PC-9 (cell line): ENCODE data around the gene FXYD4. TPM values are rescaled to one million over a fixed set of nuclear protein-coding genes. Genes with fewer than 3 reads are reported as not detected.
"Not testable (repeated sequence)": the region's sequence is repeated elsewhere in the genome, so short reads cannot be mapped to it uniquely, and the experiment has no call there.

ENCODE experiments used
- BruUV-seq: library from RNA; stranded (reverse); fragments of 400-500 nt; replicated peaks from 2 replicates; lab custom pipeline; 2021; lab: Mats Ljungman, UMichigan
- CTCF ChIA-PET: fragments of 300-600 bp; sonication (Branson Sonifier 250); formaldehyde crosslinking; loops from one replicate; lab custom pipeline; 2022; ENCODE audit warnings: antibody characterized with exemption; lab: Charles Lee
- POLR2A ChIA-PET: fragments of 300-600 bp; sonication (Branson Sonifier 250); formaldehyde crosslinking; loops from one replicate; lab custom pipeline; 2022; ENCODE audit warnings: antibody characterized with exemption; ENCODE audit not compliant: unreplicated experiment; lab: Charles Lee
- DNase-seq, 2 experiments: peaks; one replicate each; pipeline versions ENCODE4 v3.0.0 to v3.0.0-alpha.2; 2015 to 2022; ENCODE audit warnings: mixed read lengths in 1 of 2
- H2AFZ ChIP-seq: fragments of 200-600 bp; sonication (generic); 2 replicates; pipeline ENCODE4 v1.8.1; 2017; ENCODE audit warnings: antibody characterized with exemption
- H3F3A ChIP-seq: fragments of 200-600 bp; sonication (generic); 2 replicates; pipeline ENCODE4 v1.8.1; 2017; ENCODE audit warnings: antibody characterized with exemption, mild to moderate bottlenecking, low read depth; ENCODE audit not compliant: insufficient read depth
- H3K27ac ChIP-seq: fragments of 200-600 bp; sonication (generic); 2 replicates; pipeline ENCODE4 v1.6.1; 2016; ENCODE audit warnings: mixed run types
- H3K27me3 ChIP-seq: fragments of 200-600 bp; sonication (generic); 2 replicates; pipeline ENCODE4 v1.6.1; 2016; ENCODE audit warnings: low read depth, mixed run types; ENCODE audit not compliant: insufficient read depth
- H3K36me3 ChIP-seq: fragments of 200-600 bp; sonication (generic); 2 replicates; pipeline ENCODE4 v1.6.1; 2016; ENCODE audit warnings: low read depth, mixed run types
- H3K4me1 ChIP-seq: fragments of 200-600 bp; sonication (generic); replicated peaks from 2 replicates; pipeline ENCODE4 v1.6.1; 2016; ENCODE audit warnings: mixed run types; ENCODE audit not compliant: insufficient read depth
- H3K4me2 ChIP-seq: fragments of 200-600 bp; sonication (generic); 2 replicates; pipeline ENCODE4 v1.6.1; 2017; ENCODE audit warnings: mixed run types
- H3K4me3 ChIP-seq: fragments of 200-600 bp; sonication (generic); 2 replicates; pipeline ENCODE4 v1.6.1; 2016; ENCODE audit warnings: mixed run types
- H3K79me2 ChIP-seq: fragments of 200-600 bp; sonication (generic); 2 replicates; pipeline ENCODE4 v1.6.1; 2017; ENCODE audit warnings: low read depth, mixed run types
- H3K9me2 ChIP-seq: fragments of 200-600 bp; sonication (generic); 2 replicates; pipeline ENCODE4 v1.8.1; 2017; ENCODE audit warnings: mild to moderate bottlenecking; ENCODE audit not compliant: insufficient read depth
- H3K9me3 ChIP-seq: fragments of 200-600 bp; sonication (generic); 2 replicates; pipeline ENCODE4 v1.8.1; 2016; ENCODE audit warnings: low read depth; ENCODE audit not compliant: insufficient read depth
- H4K20me1 ChIP-seq: fragments of 200-600 bp; sonication (generic); 2 replicates; pipeline ENCODE4 v1.8.1; 2017; ENCODE audit not compliant: insufficient read depth
- EZH2 ChIP-seq: fragments of 200-600 bp; sonication (generic); IDR thresholded peaks from 2 replicates; pipeline ENCODE4 v1.8.0; 2017; ENCODE audit warnings: antibody characterized with exemption, low read depth
- intact Hi-C: fragments of 100-400 bp; cut with micrococcal nuclease; formaldehyde crosslinking; loops from one replicate; pipeline ENCODE4 v1.10.0; 2022; ENCODE audit not compliant: unreplicated experiment
- total RNA-seq: library from RNA; stranded (reverse); gene quantifications from 2 replicates; pipeline ENCODE4 v1.2.3, GENCODE V29; 2021
- TF ChIP-seq, protein P1 (sequence below): fragments of 200-600 bp; sonication (generic); conservative IDR thresholded peaks from 2 replicates; pipeline ENCODE4 v1.6.1; 2017; ENCODE audit warnings: mixed run types, antibody characterized with exemption, mild to moderate bottlenecking, moderate library complexity

The FXYD4 gene
- total RNA-seq, 1 experiment from 2014 or later, result not detected

DNA sequence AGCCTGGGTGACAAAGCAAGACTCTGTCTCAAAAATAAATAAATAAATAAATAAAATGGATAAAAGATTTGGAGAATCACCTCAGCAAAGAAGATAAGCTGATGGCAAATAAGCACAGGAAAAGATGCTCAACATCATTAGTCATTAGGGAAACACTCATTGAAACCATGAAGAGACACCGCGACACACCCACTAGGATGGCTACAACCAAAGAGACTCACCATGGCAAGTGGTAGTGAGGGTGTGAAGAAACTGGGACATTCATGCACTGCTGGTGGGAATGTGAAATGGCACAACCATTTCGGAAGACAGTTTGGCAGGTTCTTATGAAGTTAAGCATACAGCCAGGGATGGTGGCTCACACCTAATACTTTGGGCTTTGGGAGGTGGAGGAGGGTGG lies 37.8 kb upstream of the FXYD4 start:
- H4K20me1 ChIP-seq, result no peaks in the 10 kb centered on the region
- no peaks in the 10 kb centered on the region for H3K9me3 ChIP-seq
- intact Hi-C loops, result no loop called here
- no peak for DNase-seq
- no peak overlapping the region for H2AFZ ChIP-seq
- no peaks in the 10 kb centered on the region for H3K79me2 ChIP-seq
- BruUV-seq, result no TSS peak
- no peaks in the 10 kb centered on the region; the same call in 1 of the 2 replicates for H3K4me1 ChIP-seq
- H3K27me3 ChIP-seq, result no peaks in the 10 kb centered on the region
- POLR2A ChIA-PET, result interaction anchor here (0.7 kb wide), 1 partner anchor 98 kb away, joined by 5 read pairs; no protein-coding TSS in a partner anchor
- no peaks in the 10 kb centered on the region for H3K9me2 ChIP-seq
- H3K27ac ChIP-seq, result no peak overlapping the region
- H3K4me2 ChIP-seq, result no peak overlapping the region
- H3K4me3 ChIP-seq, result no peak overlapping the region
- TF ChIP-seq, protein P1, sequence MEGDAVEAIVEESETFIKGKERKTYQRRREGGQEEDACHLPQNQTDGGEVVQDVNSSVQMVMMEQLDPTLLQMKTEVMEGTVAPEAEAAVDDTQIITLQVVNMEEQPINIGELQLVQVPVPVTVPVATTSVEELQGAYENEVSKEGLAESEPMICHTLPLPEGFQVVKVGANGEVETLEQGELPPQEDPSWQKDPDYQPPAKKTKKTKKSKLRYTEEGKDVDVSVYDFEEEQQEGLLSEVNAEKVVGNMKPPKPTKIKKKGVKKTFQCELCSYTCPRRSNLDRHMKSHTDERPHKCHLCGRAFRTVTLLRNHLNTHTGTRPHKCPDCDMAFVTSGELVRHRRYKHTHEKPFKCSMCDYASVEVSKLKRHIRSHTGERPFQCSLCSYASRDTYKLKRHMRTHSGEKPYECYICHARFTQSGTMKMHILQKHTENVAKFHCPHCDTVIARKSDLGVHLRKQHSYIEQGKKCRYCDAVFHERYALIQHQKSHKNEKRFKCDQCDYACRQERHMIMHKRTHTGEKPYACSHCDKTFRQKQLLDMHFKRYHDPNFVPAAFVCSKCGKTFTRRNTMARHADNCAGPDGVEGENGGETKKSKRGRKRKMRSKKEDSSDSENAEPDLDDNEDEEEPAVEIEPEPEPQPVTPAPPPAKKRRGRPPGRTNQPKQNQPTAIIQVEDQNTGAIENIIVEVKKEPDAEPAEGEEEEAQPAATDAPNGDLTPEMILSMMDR, result no peak
- TF ChIP-seq EZH2, result no peak
- CTCF ChIA-PET, result no interaction called here
- H3F3A ChIP-seq, result no peaks in the 10 kb centered on the region
- no peaks in the 10 kb centered on the region for H3K36me3 ChIP-seq

DNA sequence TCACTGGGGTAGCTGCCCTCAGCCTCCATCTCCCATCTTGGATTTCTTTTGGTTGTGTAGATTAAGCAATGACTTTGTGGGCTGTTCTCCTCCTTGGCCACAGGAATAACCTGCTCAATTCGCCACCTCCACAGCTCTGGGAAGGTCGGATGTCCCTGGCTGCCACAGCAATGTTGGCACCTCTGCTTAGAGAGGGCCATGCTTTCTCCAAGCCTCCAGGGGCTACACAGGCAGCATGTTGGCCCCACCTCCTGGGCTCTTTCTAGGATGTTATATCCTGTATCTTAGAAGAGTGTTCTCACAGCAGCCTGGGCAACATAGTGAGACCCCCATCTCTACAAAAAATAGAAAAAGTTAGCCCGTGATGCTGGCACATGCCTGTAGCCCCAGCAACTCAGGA lies 35.4 kb upstream of the FXYD4 start:
- POLR2A ChIA-PET, result no interaction called here
- BruUV-seq, result no TSS peak
- Histone ChIP-seq H3K9me2 (no peaks in the 10 kb centered on the region), H3K4me2 (no peak overlapping the region), H3K27me3 (no peaks in the 10 kb centered on the region), H2AFZ (no peak overlapping the region), H3K79me2 (no peaks in the 10 kb centered on the region), H3K4me1 (peaks cover 12% of the 10 kb centered on the region), H3K4me3 (no peak overlapping the region), H3K9me3 (no peaks in the 10 kb centered on the region), H3F3A (peaks cover 11% of the 10 kb centered on the region), H3K36me3 (no peaks in the 10 kb centered on the region), H4K20me1 (no peaks in the 10 kb centered on the region), H3K27ac (no peak overlapping the region)
- CTCF ChIA-PET, result no interaction called here
- DNase-seq, result no peak
- TF ChIP-seq, protein P1, result no peak
- no peak for TF ChIP-seq EZH2
- intact Hi-C loops, result no loop called here

DNA sequence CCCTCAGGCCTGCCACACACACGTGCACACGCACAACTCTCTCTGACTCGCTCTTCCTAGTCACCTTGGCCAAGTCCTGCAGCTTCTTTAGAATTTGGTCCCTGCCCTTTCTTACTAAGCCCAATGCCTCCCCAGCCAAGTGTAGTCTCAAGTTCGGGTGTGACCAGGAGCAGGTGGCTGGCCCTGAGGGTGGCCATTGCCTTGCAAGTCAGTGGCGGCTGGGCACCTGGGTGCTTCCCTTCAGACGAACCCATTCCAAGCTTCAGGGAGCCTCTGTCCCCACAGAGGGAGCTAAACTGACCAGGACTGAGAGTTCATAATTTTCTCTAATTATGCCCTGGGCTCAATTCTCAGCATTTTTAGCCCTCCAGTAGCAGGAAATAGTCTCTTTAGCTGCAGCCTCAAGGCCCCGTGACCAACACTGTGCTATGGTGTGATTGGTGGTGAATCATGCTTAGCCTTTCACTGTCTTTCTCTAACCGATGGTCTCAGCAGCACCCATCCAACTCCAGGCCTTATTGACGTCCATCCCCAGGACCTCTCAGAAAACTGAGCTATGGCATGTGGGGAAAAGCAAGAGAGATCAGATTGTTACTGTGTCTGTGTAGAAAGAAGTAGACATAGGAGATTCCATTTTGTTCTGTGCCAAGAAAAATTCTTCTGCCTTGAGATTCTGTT lies 34.7 kb upstream of the FXYD4 start:
- Histone ChIP-seq H3K27ac (no peak overlapping the region), H3K9me2 (no peaks in the 10 kb centered on the region), H3K4me2 (no peak overlapping the region), H3K9me3 (no peaks in the 10 kb centered on the region), H3K4me1 (peaks cover 17% of the 10 kb centered on the region), H3K79me2 (no peaks in the 10 kb centered on the region), H4K20me1 (no peaks in the 10 kb centered on the region), H3K36me3 (no peaks in the 10 kb centered on the region), H3K4me3 (no peak overlapping the region), H3K27me3 (no peaks in the 10 kb centered on the region), H2AFZ (no peak overlapping the region), H3F3A (peaks cover 16% of the 10 kb centered on the region)
- POLR2A ChIA-PET, result no interaction called here
- intact Hi-C loops, result no loop called here
- DNase-seq, result no peak
- CTCF ChIA-PET, result no interaction called here
- BruUV-seq, result no TSS peak
- TF ChIP-seq, protein P1, result no peak
- no peak for TF ChIP-seq EZH2

DNA sequence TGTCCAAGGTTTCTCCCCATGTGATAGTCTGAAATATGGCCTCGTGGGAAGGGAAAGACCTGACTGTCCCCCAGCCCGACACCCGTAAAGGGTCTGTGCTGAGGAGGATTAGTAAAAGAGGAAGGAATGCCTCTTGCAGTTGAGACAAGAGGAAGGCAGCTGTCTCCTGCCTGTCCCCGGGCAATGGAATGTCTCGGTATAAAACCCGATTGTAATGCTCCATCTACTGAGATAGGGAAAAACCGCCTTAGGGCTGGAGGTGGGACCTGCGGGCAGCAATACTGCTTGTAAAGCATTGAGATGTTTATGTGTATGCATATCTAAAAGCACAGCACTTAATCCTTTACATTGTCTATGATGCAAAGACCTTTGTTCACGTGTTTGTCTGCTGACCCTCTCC lies 33.9 kb upstream of the FXYD4 start:
- H3K27me3 ChIP-seq, H3K4me3 ChIP-seq, H3K27ac ChIP-seq, intact Hi-C loops, H3K9me3 ChIP-seq, H3K36me3 ChIP-seq, DNase-seq, BruUV-seq, H3K79me2 ChIP-seq, H3K4me2 ChIP-seq, CTCF ChIA-PET, H3K9me2 ChIP-seq, H4K20me1 ChIP-seq, POLR2A ChIA-PET, H2AFZ ChIP-seq: not testable (repeated sequence)
- H3F3A ChIP-seq, result peaks cover 16% of the 10 kb centered on the region
- peaks cover 17% of the 10 kb centered on the region for H3K4me1 ChIP-seq
